NOMO-1 (cell line): Measurements from ENCODE around the gene PJVK.
"Not testable (repeated sequence)": the region's sequence is repeated elsewhere in the genome, so short reads cannot be mapped to it uniquely, and the experiment has no call there.

Experiments
- DNase-seq, 2 experiments: peaks; one replicate each; lab custom pipeline; 2025; ENCODE audit not compliant: unreplicated experiment in 2 of 2; lab: John Stamatoyannopoulos, UW

Gene PJVK

DNA sequence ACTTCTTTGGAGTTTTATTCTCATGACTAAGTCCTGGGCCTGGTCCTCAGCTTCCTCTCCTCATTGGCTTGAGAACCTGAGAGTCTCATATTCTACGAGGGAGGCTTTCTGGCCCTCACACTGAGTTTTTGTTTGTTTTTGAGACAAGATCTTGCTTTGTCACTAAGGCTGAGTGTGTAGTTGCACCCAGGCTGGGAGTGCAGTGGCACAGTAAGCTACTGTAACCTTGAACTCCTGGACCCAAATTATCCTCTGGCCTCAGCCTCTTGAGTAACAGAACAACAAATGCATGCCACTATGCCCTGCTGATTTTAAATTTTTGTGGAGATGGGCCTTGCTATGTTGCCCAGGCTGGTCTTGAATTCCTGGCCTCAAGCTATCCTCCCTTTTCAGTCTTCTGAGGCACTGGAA is 22.8 kb upstream of the PJVK start:
- DNase-seq, result no peak

DNA sequence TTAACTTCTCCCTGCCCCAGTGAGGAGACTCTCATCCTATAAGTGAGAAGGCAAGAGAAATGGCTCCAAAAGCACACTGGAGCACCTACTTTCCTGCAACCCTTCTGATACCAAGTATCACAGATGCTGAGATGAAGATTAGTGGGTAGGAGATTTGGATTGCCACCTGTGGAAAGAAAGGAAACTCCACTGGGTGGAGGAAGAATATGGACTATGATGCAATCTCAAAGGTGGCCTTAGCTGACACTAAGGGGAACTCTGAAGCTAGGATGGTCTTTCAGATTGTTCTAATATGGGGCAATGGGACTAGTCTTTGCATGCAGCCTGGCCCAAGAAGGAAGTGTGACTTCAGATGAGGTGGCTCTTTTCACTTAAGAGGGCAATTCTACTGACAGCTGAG is 21.8 kb upstream of the PJVK start:
- DNase-seq, result no peak

DNA sequence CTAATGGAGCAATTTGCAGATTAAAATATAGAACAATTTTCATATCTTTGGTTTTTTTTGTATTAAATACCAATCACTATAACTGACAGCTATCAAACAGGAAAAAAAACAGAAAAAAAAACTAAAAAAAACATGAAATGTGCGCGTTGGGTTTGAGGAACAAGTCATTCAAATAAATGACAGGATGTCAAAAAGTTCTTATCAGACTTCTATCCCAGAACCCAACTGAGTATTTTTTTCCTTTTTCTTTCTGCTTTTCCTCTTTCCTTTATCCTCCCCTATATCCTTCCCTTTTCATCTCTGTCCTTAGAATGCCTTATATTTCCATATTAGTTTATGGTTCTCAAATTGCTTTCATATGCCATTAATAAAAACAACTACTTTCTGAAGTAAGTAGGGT is 14.5 kb upstream of the PJVK start:
- DNase-seq, result no peak

DNA sequence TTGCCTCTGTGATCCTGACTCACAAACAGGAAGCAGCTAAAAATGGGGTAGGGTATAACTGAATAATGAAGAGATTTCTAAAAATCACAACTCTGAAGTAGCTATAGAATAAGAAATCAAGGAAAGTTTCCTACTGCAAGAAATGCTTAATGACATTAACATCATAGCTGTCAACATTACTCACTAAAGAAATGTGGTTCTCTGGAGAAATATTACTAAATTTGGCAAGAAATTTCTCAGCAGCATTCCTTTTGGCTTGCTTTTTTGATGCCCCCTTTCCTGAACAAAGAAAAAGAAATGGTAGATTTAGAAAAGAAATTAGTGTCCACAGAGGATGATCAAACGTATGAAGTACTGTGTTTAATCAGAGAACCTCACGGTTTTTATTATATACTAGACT is 9.8 kb upstream of the PJVK start:
- no peak for DNase-seq

DNA sequence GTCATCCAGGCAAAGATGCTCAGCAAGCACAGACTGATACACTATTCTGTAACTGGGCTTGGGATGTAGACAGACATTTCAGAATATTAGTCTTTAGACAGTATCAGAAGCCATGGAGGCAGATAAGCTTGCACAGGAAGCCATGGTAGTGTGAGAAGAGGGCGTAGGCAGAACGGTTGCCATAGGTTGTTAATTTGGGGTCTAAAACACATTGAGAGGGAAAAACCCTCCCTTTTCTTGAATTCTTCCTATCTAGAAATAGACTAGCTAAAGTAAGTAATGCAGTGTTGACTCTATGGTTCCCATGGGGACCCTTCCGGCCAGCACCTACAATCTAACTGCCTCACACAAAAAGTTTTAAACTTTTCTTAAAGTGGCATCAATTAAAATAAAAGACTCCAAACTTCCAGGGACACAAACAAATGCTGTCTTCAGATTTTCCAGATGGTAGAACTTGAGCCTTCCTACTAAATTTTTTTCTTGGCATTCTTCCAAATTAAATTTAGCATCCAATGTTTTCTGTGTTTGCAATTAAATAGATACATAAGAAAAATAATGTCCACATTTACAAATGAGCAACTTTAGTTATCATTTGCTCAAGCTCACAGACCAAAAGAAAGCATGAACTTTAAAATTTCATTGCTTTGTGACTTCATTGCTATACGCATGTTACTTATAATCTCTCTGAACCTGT is 2.1 kb upstream of the PJVK start:
- DNase-seq, result no peak

DNA sequence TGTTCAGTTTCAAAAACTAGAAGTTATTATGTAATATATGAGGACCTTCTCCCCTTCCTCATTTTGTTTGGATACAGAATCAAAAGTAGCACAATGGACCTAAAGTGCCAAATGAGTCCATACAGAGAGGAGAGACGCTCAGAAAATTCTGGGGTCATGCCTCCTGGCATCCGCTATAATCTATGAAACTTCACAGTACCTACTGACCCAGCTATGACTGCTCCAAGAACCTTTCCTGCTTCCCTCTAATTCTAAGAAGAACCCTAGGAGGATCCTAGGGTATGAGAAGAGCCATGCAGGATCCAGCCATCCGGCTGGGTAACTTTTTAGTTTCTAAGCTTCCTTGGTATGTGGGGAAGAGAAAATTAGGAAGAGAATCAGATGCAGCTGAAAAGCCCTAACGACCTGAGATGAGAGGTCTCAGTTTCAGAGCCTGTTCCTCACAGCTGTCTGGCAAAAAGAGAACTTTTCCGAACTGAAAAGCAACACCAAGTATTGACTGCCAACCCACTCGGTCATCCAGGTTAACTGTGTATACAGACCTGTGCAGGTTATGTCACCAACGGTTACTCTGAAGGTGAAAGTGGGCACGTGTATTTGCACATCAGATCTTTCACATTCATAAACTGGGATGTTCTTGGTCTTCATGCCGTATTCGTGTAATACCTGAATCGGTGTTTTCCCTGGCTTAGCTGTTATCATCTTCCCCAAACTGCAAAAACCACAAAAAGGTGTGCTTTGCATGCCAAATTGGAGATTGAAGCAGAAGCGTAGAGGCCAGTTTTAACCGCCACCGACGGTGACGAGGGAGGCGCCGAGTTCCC is 1.3 kb upstream of the PJVK start:
- peak in 1 of 2 experiments; percentile 23 for DNase-seq

DNA sequence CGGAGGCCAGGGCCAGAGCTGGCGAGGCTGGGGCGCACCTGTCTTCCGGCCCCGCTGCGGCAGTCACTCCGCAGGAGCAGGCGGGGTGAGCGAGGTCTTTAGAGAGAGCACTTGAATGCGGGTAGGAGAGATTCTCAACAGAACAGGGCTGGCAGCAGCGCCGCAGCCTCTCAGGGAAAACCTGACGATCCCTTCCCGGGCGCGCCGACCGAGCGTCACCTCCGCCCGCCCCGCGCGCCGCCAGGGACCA is 729 bp upstream of the PJVK start:
- no peak for DNase-seq

DNA sequence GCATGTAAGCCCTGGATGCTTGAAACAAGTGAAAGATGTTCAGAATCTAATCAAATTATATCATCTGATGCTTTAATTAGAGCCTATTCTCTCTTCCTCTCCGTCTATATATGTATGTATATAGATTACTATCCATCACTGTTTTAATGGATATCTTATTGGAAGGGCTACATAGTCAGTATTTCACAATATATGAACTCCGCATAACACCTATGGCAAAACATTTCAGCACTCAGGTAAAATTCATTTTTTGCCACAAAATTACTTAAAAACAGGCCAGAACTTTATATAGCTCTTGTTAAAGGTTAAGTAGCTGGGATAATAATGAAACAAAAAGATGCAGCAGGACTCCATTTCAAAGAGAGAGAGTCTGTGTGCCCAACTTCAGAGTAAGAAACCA is 1.2 kb downstream of the PJVK start:
- DNase-seq, result no peak

DNA sequence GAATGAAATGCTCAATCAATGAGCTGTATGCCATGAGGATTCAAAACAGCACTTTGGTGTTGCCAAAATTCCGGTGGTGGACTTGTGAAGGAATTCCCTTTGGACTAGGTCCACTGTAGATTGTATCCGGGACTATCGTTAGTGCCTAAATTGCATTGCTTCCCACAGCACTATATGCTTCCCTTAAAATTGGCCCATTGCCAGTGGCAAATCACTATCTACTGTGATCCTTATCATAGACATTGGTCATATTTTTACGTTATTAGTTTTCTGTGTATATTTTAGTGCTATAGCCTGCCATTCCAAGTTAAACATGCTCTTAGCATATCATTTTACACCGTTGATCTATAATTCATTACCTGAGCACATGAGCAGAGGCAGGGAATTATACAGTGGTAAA is 1.7 kb downstream of the PJVK start:
- DNase-seq, result no peak

DNA sequence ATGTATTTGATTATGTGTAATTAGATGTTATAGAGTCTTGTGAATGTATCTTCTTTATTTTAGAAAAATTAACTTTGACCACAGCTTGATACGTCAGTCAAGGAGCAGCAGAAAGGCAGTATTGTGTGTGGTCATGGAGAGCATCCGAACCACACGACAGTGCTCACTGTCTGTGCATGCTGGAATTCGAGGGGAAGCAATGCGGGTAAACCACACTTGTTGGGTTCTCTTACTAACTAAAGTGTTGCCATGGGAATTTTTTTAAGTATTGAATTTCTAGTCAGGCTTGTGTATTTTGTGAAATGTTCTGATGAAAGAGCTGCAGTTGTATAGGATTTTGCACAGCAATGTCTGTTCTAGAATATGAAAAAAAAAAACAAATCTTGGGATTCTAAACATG is 4.8 kb downstream of the PJVK start:
- no peak for DNase-seq

DNA sequence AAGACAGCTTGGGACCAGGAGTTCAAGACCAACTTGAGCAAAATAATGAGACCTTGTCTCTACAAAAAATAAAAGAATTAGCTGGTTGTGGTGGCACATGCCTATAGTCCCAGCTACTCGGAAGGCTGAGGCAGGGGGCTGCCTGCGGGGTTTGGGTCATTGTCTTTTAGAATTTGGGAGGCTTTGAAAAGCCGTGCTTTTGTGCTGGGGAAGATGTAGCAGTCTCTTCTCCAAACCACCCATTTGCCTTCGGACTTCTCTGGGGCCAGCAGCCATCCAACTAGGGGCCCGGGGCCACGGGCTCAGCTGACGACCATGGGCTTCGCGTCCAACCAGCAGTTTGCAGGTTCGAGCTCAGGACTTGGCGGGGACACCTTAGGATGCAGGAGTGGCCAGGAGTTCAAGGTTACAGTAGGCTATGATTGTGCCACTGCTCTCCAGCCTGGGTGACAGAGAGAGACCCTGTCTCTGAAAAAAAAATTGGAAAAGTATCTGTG is 6.3 kb downstream of the PJVK start:
- DNase-seq, result no peak

DNA sequence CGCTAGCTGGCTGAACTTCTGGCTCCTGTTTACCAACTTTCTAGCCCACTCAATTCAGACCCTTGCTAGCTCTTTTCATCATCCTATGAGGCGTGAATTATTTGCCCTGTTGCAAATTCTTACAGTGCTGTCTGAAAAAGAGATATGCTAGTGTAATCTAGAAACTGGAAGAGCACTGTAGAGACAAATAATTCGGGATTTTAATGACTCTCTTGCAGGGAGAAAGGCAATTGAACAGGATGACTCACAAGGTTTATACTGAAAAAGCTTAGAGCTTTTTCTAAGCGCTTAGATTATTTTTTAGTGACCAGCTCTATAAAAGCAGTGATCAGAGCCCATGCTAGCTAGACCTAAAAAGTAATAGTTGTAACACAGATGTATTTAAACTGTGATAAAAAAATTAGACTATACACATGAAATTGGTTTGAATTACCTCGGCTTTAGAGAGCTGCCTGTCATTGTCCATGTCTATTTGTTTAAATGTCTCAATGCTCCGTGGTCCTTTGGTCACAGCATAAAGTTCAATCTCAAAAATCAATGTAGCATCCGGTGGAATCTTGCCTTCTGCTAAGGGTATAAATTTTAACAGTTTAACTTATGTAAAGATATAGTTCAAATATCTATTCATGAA is 18.2 kb downstream of the PJVK start:
- no peak for DNase-seq

DNA sequence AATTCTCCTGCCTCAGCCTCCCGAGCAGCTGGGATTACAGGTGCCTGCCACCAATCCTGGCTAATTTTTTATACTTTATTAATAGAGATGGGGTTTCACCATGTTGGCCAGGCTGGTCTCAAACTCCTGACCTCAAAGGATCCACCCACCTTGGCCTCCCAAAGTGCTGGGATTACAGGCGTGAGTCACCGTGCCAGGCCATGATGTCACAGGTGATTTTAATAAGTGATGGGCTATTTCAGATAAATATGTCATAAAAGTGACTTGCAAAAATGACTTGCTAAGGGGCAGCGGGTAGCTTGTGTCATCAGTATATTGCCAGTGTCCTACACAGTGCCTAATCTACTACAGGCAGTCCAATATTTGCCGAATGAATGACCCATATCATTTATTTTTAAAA is 20.1 kb downstream of the PJVK start:
- not testable (repeated sequence) for DNase-seq

DNA sequence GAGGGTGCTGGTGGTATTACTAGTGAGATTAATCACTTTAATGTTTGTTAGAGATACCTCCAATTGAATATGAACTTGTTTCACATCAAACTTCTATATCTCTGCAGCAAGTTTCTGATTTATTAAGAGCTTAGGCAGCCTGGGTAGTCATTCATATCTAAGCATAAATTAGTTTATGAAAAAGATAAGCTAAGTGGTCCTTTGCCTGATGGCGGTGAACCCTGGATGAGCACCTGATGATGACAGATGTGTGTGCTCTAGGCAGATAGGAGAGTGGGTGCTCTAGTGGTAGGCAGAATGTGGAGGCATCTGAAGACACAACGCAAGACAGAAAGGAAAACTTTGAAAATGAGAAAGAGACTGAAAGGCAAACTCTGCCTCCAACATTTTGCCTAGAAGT is 22.2 kb downstream of the PJVK start:
- no peak for DNase-seq

DNA sequence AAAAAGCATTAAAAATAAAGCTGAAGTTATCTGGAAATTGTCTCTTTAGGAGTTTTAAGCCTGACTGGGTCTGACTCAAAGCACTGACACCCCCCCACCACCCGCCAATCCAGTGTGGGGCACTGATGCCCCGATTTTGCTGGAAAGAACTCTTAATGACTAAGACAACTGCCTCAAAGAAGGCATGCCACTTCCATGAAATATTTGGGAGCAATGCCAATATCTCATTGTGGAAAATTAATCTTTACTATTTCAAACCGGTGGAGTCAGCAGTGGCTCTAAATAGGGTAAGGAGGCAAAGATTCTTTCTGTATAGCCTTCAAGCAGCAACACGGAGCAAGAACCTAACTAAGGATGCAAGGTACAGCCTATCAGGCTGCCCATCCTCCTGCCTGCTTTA is 22.8 kb downstream of the PJVK start:
- DNase-seq, result no peak

DNA sequence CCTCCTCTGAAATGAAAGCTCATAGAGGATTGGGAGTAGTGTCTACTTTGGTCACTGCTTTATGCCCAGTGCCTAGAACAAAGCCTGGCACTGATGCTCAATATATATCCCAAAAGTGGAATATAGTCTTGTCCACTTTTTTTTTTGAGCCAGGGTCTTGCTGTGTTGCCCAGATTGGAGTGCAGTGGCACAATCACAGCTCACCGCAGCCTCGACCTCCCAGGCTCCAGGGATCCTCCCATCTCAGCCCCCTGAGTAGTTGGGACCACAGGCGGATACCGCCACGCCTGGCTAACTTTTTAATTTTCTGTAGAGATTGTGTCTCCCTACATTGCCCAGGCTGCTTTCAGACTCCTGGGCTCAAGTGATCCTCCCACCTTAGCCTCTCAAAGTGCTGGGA is 23.4 kb downstream of the PJVK start:
- no peak for DNase-seq

DNA sequence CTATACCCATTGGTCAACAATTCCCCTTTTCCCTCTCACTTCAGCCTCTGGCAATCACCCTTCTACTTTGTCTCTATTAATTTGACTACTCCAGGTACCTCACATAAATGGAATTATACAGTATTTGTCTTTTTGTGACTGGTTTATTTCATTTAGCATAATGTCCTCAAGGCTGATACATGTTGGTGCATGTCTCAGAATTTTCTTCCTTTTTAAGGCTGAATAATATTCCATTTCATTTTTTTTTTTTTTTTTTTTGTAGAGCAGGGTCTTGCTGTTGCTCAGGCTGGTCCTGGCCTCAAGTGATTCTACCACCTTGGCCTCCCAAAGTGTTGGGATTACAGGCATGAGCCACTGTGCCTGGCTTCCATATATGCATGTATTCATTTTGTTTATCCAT is 25.3 kb downstream of the PJVK start:
- DNase-seq, result no peak

DNA sequence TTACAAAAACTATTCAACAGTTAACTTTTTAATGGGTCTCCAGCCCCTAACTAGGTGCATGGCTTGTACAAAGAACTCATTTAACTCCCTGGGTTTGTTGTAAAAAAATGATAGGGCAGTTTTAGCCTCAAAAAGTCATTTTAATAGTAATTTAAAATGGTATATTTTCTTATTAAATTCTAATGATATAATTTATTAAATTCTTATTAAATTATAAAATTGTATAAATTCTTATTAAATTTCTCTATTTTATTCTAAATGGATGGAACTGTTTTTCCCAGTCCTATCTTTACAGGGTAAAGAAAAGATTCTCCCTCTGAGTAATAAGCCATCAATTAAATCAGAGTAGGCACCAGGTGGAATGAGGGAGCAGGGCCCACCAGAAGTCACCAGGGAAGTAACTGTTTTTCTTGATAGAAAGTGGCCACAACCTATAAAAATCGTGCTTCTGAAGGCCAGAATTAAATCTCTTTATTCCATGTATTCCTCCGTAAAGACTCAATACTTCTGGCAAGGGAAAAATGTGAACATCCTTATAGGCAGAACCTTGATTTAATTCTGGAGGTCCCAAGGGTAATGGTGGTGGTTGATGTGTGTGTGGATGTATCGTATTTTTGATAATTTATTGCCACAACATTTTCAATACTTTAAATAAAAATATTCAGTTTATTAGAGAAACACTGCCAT is 26.4 kb downstream of the PJVK start:
- DNase-seq, result no peak

DNA sequence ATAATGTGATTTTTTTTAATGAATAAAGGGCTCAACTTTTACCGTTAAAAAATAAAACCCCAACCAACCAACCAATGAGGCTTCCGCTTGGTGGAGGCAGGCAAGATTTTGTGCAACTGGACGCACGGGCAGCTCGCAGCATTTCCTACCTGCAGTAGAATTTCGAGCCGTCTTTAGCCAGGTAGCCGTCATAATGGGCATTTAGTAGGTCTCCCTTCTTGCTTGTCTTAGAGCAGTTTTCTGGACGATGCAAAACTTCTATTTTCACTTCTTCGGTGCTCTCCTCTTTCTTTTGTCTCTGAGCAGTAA is 26.9 kb downstream of the PJVK start:
- peak in 1 of 2 experiments; percentile 48 for DNase-seq

DNA sequence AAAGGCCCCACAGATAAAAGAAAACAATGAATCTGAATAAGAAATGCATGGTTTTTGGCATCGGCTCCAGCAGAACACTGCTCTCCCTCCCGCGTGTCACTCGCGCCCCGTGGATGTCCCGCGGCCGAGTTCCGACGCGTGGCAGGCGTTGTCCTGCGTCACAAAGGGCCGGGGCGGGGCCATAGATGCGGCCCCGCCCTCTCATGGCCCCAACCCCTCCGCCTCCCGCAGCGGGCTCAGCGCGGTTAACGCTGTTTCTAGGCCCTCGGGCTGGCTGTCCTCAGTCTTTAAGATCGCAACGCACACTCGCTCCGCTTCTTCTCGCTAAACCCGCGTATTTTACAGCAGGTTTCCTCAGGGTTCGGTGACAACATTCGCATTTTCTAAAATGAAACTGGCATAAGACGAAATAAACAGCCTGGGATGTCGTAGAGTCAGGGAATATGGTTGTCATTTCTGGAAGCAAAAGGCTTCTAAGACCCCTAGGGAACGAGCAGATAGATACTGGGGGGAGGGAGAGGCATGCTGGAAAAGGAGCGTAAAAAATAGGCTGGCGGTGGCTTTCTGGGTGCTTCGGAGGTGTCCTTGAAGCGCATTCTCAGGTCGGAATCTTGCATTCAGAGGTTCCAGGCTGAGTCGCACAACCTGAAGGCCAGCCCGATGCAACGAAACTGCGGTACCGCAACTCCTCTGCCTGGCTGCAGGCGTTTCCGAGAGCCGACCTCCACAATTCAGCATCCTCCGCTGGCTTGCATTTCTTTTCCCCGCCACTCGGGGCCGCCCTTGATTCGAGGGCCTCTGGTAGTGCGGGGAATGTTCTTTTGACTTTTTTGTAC is 27.5 kb downstream of the PJVK start, which contains the start of gene FKBP7:
FKBP7 (minus strand) TSS at position 162 of the 836 bp plus-strand sequence; CDS start at position 61, 101 bp downstream.
- DNase-seq, result peak; percentile 52 to 75

DNA sequence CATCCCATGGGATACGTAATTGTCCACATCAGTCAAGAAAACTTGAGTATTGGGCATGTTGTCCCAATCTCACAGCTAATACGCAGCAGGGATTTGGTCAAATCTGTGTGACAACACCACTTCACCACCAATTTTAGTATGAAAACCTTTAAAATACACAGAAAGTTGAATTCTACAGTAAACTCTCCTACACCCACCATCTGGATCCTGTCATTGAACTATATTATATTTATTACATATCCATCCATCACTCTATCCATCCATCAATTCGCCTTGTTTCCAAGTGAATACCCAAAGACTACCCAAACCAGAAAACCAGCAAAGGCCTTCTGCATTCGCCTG is 28.1 kb downstream of the PJVK start:
- DNase-seq, result no peak
